Activated CD8-positive, alpha-beta T cell treated with anti-CD3 and anti-CD28 coated beads, Interleukin-2, amount 10 ng/mL, durations not matched to agents 7 days and 5 days (primary cell): ENCODE data around the gene ZNF525. TPM values are rescaled to one million over a fixed set of nuclear protein-coding genes. Genes with fewer than 3 reads are reported as not detected.
"Not testable (repeated sequence)": the region's sequence is repeated elsewhere in the genome, so short reads cannot be mapped to it uniquely, and the experiment has no call there.

Experiments used
- ATAC-seq: fragments of 150-1000 bp; cut with Tn5 transposase; one replicate; pipeline ENCODE4 v1.10.0; 2021; ENCODE audit warnings: moderate library complexity
- CTCF ChIA-PET: fragments of 350-600 bp; sonication (Branson Sonifier 250); formaldehyde crosslinking; loops from one replicate; lab custom pipeline; 2021; ENCODE audit warnings: antibody characterized with exemption; lab: Charles Lee
- POLR2A ChIA-PET: fragments of 350-600 bp; sonication (Branson Sonifier 250); formaldehyde crosslinking; loops from one replicate; lab custom pipeline; 2021; ENCODE audit warnings: antibody characterized with exemption; lab: Charles Lee
- DNase-seq: peaks from one replicate; pipeline ENCODE4 v3.0.0-alpha.2; 2020
- H3K27ac Mint-ChIP-seq: one replicate; pipeline ENCODE4 v1.8.0; 2021; ENCODE audit warnings: mild to moderate bottlenecking, mixed read lengths
- H3K27me3 Mint-ChIP-seq: one replicate; pipeline ENCODE4 v1.8.0; 2021; ENCODE audit warnings: low read depth, mixed read lengths
- H3K36me3 Mint-ChIP-seq: one replicate; pipeline ENCODE4 v1.8.0; 2021; ENCODE audit warnings: low read depth, mixed read lengths
- H3K4me1 Mint-ChIP-seq: one replicate; pipeline ENCODE4 v1.8.0; 2021; ENCODE audit warnings: low read depth, mixed read lengths
- H3K4me3 Mint-ChIP-seq: one replicate; pipeline ENCODE4 v1.8.0; 2021; ENCODE audit warnings: mild to moderate bottlenecking, mixed read lengths
- H3K9me3 Mint-ChIP-seq: one replicate; pipeline ENCODE4 v1.8.0; 2022; ENCODE audit warnings: mixed read lengths; ENCODE audit not compliant: insufficient read depth
- total RNA-seq, 2 experiments: library from RNA; stranded (reverse); gene quantifications; one replicate each; pipeline ENCODE4 v1.2.3, GENCODE V29; 2021

ZNF525 gene
- total RNA-seq, 2 experiments from 2014 or later = 19.0 to 22.3 TPM

DNA sequence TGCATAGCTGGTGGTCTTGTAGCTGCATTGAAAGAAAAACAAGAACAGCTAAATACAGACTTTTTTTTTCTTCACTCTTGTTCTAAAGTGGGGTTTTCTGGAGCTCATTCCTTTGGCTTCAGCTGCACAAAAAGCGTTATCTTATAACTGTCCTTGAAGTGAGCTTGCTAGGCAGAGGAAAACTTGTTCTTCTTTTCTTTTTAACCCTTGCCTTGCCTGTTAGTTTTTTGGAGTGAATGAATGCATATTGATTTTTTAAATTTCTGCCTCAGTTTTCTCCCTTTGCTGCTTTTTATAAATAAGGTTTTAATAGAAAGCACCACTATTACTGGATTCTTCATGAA, 31.0 kb downstream of the ZNF525 start:
- Mint-ChIP-seq H3K27me3 (no peaks in the 10 kb centered on the region), H3K36me3 (peaks cover 50% of the 10 kb centered on the region), H3K9me3 (peaks cover 18% of the 10 kb centered on the region), H3K27ac (no peak overlapping the region), H3K4me1 (peaks cover 20% of the 10 kb centered on the region), H3K4me3 (peak overlapping the region; percentile 96)
- ChIA-PET POLR2A (no interaction called here), CTCF (no interaction called here)
- DNase-seq (no peak), ATAC-seq (no peak)

DNA sequence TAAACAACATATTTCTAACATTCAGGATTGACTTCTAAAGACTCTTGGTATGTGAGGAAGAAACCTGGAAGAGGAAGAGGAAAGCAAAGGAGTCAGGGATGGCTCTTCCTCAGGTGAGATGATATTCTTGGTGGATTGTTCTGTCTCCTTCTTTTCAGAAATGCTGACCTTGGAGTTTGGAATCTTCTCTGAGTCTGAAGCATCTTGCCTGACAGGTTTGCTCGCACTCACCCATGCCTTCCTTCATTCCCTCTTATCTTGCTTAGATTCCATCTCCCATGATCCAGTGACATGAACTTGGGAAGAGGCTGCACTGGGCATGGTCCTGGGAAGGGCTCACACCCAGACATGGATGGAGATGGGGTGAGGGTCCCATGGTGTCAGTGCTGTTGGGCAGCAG, 32.4 kb downstream of the ZNF525 start:
- peaks cover 20% of the 10 kb centered on the region for H3K9me3 Mint-ChIP-seq
- H3K4me3 Mint-ChIP-seq, H3K27ac Mint-ChIP-seq, CTCF ChIA-PET, H3K27me3 Mint-ChIP-seq, POLR2A ChIA-PET, DNase-seq, ATAC-seq: not testable (repeated sequence)
- peaks cover 20% of the 10 kb centered on the region for H3K4me1 Mint-ChIP-seq
- H3K36me3 Mint-ChIP-seq = peaks cover 64% of the 10 kb centered on the region

GRCh38 chr19:53409505-53410204, 44.1 kb downstream of the ZNF525 start:
- Mint-ChIP-seq H3K27me3 (no peaks in the 10 kb centered on the region), H3K4me1 (no peaks in the 10 kb centered on the region), H3K27ac (no peak overlapping the region), H3K36me3 (peaks cover 76% of the 10 kb centered on the region), H3K4me3 (no peak overlapping the region), H3K9me3 (peaks cover 67% of the 10 kb centered on the region)
- ATAC-seq (no peak), DNase-seq (no peak)
- ChIA-PET CTCF (no interaction called here), POLR2A (no interaction called here)

- POLR2A ChIA-PET, ATAC-seq, CTCF ChIA-PET, H3K36me3 Mint-ChIP-seq, H3K4me3 Mint-ChIP-seq, H3K27me3 Mint-ChIP-seq, H3K4me1 Mint-ChIP-seq, H3K27ac Mint-ChIP-seq, DNase-seq: not testable (repeated sequence)
- peaks cover 14% of the 10 kb centered on the region for H3K9me3 Mint-ChIP-seq
These were observed 55.2 kb downstream of the ZNF525 start for GRCh38 chr19:53420520-53421315.

DNA sequence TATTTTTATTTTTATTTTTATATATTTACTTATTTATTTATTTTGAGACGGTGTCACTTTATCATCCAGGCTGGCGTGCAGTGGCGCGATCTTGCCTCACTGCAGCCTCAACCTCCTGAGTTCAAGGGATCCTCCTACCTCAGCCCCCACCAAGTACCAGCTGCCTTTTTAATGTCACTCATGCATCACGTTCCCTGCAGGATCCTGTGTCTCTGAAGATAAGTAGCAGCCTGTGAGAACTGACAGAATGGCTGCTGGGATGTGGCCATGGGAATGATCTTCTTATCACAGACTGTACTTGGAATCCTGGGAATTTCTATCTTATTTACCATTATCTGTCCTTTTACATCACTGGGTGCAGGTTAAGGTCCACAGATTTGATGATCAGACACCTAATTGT, 57.0 kb downstream of the ZNF525 start:
- DNase-seq (no peak), ATAC-seq (no peak)
- no peak overlapping the region for H3K27ac Mint-ChIP-seq
- H3K36me3 Mint-ChIP-seq = peaks cover 1% of the 10 kb centered on the region
- no peak overlapping the region for H3K4me3 Mint-ChIP-seq
- ChIA-PET CTCF (no interaction called here), POLR2A (no interaction called here)
- peaks cover 2% of the 10 kb centered on the region for H3K4me1 Mint-ChIP-seq
- peaks cover 13% of the 10 kb centered on the region for H3K9me3 Mint-ChIP-seq
- no peaks in the 10 kb centered on the region for H3K27me3 Mint-ChIP-seq

DNA sequence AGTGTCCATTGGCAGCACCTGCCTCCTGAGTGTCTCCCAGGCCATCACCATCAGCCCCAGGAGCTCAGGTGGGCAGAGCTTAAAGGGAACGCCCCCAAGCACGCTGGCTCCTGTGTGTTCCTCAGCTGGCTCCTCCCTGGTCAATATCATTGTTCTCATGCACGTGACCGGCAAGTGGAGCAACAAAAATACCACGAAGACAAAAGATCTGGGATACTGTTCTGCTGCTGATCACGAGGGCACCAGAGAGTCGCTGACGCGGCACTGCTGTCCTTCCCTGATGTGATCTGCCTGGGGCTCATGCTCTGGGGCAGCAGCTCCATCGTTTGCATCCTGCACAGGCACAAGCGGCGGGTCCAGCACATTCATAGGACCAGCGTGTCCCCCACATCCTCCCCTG, 57.6 kb downstream of the ZNF525 start:
- peaks cover 13% of the 10 kb centered on the region for H3K9me3 Mint-ChIP-seq
- H3K27me3 Mint-ChIP-seq, DNase-seq, CTCF ChIA-PET, H3K4me1 Mint-ChIP-seq, ATAC-seq, H3K27ac Mint-ChIP-seq, H3K36me3 Mint-ChIP-seq, POLR2A ChIA-PET, H3K4me3 Mint-ChIP-seq: not testable (repeated sequence)

- H3K4me3 Mint-ChIP-seq, H3K27ac Mint-ChIP-seq, DNase-seq, H3K4me1 Mint-ChIP-seq, H3K27me3 Mint-ChIP-seq, ATAC-seq, H3K36me3 Mint-ChIP-seq, POLR2A ChIA-PET, H3K9me3 Mint-ChIP-seq: not testable (repeated sequence)
- CTCF ChIA-PET = interaction anchor here (1.1 kb wide), 1 partner anchor 35 kb away, joined by 3 read pairs; no protein-coding TSS in a partner anchor
These were observed 58.2 kb downstream of the ZNF525 start for GRCh38 chr19:53423680-53424079.

GRCh38 chr19:53424968-53425597, 59.6 kb downstream of the ZNF525 start:
- ATAC-seq (peak; percentile 90), DNase-seq (peak; percentile 76)
- CTCF ChIA-PET = interaction anchor here (0.6 to 2.4 kb wide), 9 partner anchors 33 to 1648 kb away, joined by 3 to 9 read pairs (median 3); partner anchors contain the start of gene ZNF845
- no peaks in the 10 kb centered on the region for H3K36me3 Mint-ChIP-seq
- H3K9me3 Mint-ChIP-seq = no peaks in the 10 kb centered on the region
- H3K4me1 Mint-ChIP-seq = peaks cover 2% of the 10 kb centered on the region
- POLR2A ChIA-PET = no interaction called here
- H3K27ac Mint-ChIP-seq = no peak overlapping the region
- no peaks in the 10 kb centered on the region for H3K27me3 Mint-ChIP-seq
- no peak overlapping the region for H3K4me3 Mint-ChIP-seq

GRCh38 chr19:53431399-53432087, 66.0 kb downstream of the ZNF525 start, which contains the start of gene ZNF761:
Gene ZNF761, plus strand, starts transcription at chr19:53431984. Its CDS starts 15,285 bp downstream, at chr19:53447269.
- ChIA-PET POLR2A (interaction anchor here (0.5 to 1.4 kb wide), 5 partner anchors 36 to 1935 kb away, joined by 3 to 5 read pairs (median 3); partner anchors contain the start of gene ZNF765), CTCF (interaction anchor here (0.6 to 1.2 kb wide), 2 partner anchors 236 to 357 kb away, joined by 3 read pairs; no protein-coding TSS in a partner anchor)

GRCh38 chr19:53432088-53432661, 66.7 kb downstream of the ZNF525 start:
- H3K9me3 Mint-ChIP-seq = peaks cover 26% of the 10 kb centered on the region
- POLR2A ChIA-PET = interaction anchor here (0.6 to 1.4 kb wide), 3 partner anchors 37 to 1015 kb away, joined by 3 to 5 read pairs (median 5); partner anchors contain the start of gene ZNF765
- peaks cover 25% of the 10 kb centered on the region for H3K4me1 Mint-ChIP-seq
- peaks cover 46% of the 10 kb centered on the region for H3K36me3 Mint-ChIP-seq
- CTCF ChIA-PET = interaction anchor here (1.2 kb wide), 1 partner anchor 237 kb away, joined by 3 read pairs; no protein-coding TSS in a partner anchor
- peak overlapping the region; percentile 90 for H3K4me3 Mint-ChIP-seq
- ATAC-seq (peak; percentile 43), DNase-seq (peak; percentile 40)
- peak overlapping the region; percentile 92 for H3K27ac Mint-ChIP-seq
- no peaks in the 10 kb centered on the region for H3K27me3 Mint-ChIP-seq

More at GRCh38 chr19:53431399-53432087, 66.0 kb downstream of the ZNF525 start, which contains the start of gene ZNF761:
- H3K27me3 Mint-ChIP-seq = no peaks in the 10 kb centered on the region
- peaks cover 25% of the 10 kb centered on the region for H3K4me1 Mint-ChIP-seq
- ATAC-seq = peak; percentile 99
- DNase-seq = peak; percentile 97
- H3K9me3 Mint-ChIP-seq = peaks cover 24% of the 10 kb centered on the region
- peak within 1 kb of the TSS; percentile 90 for H3K4me3 Mint-ChIP-seq
- H3K27ac Mint-ChIP-seq = peak within 1 kb of the TSS; percentile 92
- peaks cover 41% of the 10 kb centered on the region for H3K36me3 Mint-ChIP-seq
